ENCODE results near the gene CFAP54.

DNA sequence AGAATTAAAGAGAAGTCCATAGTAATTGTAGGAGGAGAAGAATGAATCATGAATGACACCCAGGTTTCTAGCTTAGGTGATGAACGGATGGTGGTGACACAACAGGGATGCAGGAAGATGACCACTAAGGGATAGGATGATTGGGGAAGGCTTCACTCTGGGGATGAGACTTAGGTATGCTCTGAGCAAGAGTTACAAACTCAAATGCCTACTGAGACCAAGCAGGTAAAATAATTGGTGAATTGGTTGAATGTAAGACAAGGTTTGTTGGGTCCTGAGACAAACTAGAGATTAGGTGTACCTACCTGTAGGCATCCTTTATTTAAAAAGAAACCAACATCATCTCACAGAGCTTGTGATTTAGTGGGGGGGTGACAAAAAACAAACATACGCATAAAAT lies 116.3 kb downstream of the CFAP54 start:
- no peak for TF ChIP-seq POLR2A (IDR thresholded peaks at IDR 0.05)
- TF ChIP-seq, protein P1, sequence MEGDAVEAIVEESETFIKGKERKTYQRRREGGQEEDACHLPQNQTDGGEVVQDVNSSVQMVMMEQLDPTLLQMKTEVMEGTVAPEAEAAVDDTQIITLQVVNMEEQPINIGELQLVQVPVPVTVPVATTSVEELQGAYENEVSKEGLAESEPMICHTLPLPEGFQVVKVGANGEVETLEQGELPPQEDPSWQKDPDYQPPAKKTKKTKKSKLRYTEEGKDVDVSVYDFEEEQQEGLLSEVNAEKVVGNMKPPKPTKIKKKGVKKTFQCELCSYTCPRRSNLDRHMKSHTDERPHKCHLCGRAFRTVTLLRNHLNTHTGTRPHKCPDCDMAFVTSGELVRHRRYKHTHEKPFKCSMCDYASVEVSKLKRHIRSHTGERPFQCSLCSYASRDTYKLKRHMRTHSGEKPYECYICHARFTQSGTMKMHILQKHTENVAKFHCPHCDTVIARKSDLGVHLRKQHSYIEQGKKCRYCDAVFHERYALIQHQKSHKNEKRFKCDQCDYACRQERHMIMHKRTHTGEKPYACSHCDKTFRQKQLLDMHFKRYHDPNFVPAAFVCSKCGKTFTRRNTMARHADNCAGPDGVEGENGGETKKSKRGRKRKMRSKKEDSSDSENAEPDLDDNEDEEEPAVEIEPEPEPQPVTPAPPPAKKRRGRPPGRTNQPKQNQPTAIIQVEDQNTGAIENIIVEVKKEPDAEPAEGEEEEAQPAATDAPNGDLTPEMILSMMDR (IDR thresholded peaks at IDR 0.05) = no peak

All from uterus (tissue), 2 donors.